ENCODE measurements around the gene ARMC6.

ARMC6 gene

GRCh38 chr19:19033426-19034203 is at the start of gene ARMC6, which contains the start of gene SUGP2:
TSS of gene ARMC6 (plus strand) at chr19:19033603. CDS start at chr19:19034210, 607 bp downstream.
TSS of gene SUGP2 (minus strand) at chr19:19033517. CDS start at chr19:19031071, 2,446 bp downstream.
- DNase-seq (ENCODE audit: low spot score): peak; percentile 86

GRCh38 chr19:18984251-18984650 is 49.2 kb upstream of the ARMC6 start:
- DNase-seq (ENCODE audit: low spot score): no peak

GRCh38 chr19:18985257-18985656 is 48.1 kb upstream of the ARMC6 start:
- no peak for DNase-seq (ENCODE audit: low spot score)

GRCh38 chr19:18987456-18987855 is 45.9 kb upstream of the ARMC6 start:
- no peak for DNase-seq (ENCODE audit: low spot score)

GRCh38 chr19:18989316-18989715 is 44.1 kb upstream of the ARMC6 start:
- no peak for DNase-seq (ENCODE audit: low spot score)

GRCh38 chr19:18990128-18990708 is 43.2 kb upstream of the ARMC6 start:
- DNase-seq (ENCODE audit: low spot score): no peak

- DNase-seq (ENCODE audit: low spot score): no peak
These were observed 42.4 kb upstream of the ARMC6 start for GRCh38 chr19:18991006-18991405.

- no peak for DNase-seq (ENCODE audit: low spot score)
These were observed 41.9 kb upstream of the ARMC6 start for GRCh38 chr19:18991468-18991867.

- no peak for DNase-seq (ENCODE audit: low spot score)
These were observed 40.7 kb upstream of the ARMC6 start for GRCh38 chr19:18992696-18993095.

GRCh38 chr19:18993115-18993514 is 40.3 kb upstream of the ARMC6 start:
- no peak for DNase-seq (ENCODE audit: low spot score)

- DNase-seq (ENCODE audit: low spot score): no peak
These were observed 37.6 kb upstream of the ARMC6 start for GRCh38 chr19:18995804-18996241.

- no peak for DNase-seq (ENCODE audit: low spot score)
These were observed 37.1 kb upstream of the ARMC6 start for GRCh38 chr19:18996351-18996750.

GRCh38 chr19:18996796-18997394 is 36.5 kb upstream of the ARMC6 start:
- no peak for DNase-seq (ENCODE audit: low spot score)

GRCh38 chr19:18998276-18998675 is 35.1 kb upstream of the ARMC6 start:
- DNase-seq (ENCODE audit: low spot score): no peak

GRCh38 chr19:18999016-18999758 is 34.2 kb upstream of the ARMC6 start:
- DNase-seq (ENCODE audit: low spot score): no peak

GRCh38 chr19:18999896-19000620 is 33.3 kb upstream of the ARMC6 start:
- DNase-seq (ENCODE audit: low spot score): no peak

- no peak for DNase-seq (ENCODE audit: low spot score)
These were observed 29.3 kb upstream of the ARMC6 start for GRCh38 chr19:19004144-19004543.

- no peak for DNase-seq (ENCODE audit: low spot score)
These were observed 27.2 kb upstream of the ARMC6 start for GRCh38 chr19:19006213-19006612.

GRCh38 chr19:19009951-19010350 is 23.5 kb upstream of the ARMC6 start:
- no peak for DNase-seq (ENCODE audit: low spot score)

- no peak for DNase-seq (ENCODE audit: low spot score)
These were observed 22.9 kb upstream of the ARMC6 start for GRCh38 chr19:19010551-19010950.

GRCh38 chr19:19021115-19021514 is 12.3 kb upstream of the ARMC6 start:
- no peak for DNase-seq (ENCODE audit: low spot score)
